SH-SY5Y (cell line): Measurements from ENCODE around the gene BDKRB2.

Experiments
- GATA2 ChIP-seq: IDR thresholded peaks from 2 replicates; pipeline ENCODE4 v1.6.1; 2011; ENCODE audit warnings: mild to moderate bottlenecking, low read depth, low read length
- GATA3 ChIP-seq: IDR thresholded peaks from 2 replicates; pipeline ENCODE4 v1.6.1; 2011; ENCODE audit warnings: low read depth, mild to moderate bottlenecking, low read length, moderate library complexity

DNA sequence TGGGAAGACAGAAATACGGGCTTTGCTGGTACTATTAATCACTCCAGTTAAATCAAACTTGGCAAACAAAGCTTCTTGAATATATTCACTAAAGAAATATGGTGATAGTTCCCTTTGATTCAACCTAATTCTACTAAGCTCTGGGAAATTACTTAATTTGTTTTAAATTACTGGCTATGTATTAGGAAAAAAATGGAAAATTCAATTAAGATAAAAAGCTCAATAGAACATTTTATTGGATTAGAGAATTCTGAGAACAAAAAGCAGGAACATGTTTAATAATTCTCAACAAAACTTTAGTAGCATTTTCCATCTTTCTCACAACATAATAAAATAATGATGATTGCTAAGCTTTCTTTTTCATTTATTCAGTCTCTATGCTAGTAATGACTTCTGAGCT is 81.6 kb downstream of the BDKRB2 start:
- no peak for TF ChIP-seq GATA2
- TF ChIP-seq GATA3: no peak
